Ammon's horn (tissue), 1 donor: ENCODE measurements around the gene KDM3A.

ENCODE experiments used
- DNase-seq: peaks from one replicate; pipeline ENCODE4 v3.0.0-alpha.2; 2016; ENCODE audit warnings: low spot score

The KDM3A gene

DNA sequence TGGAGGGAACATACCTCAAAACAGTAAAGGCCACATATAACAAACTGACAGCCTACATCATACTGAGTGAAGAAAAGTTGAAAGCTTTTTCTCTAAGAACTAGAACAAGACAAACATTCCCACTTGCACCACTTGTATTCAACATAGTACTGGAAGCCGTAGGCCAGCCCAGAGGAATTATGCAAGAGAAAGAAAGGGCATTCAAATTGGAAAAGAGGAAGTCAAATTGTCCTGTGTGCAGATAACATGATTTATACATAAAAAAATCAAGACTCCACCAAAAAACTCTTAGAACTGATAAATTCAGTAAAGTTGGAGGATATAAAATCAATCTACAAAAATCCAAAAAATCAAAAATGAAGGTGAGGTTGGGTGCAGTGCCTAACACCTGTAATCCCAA is 8.0 kb upstream of the KDM3A start:
- no peak for DNase-seq

DNA sequence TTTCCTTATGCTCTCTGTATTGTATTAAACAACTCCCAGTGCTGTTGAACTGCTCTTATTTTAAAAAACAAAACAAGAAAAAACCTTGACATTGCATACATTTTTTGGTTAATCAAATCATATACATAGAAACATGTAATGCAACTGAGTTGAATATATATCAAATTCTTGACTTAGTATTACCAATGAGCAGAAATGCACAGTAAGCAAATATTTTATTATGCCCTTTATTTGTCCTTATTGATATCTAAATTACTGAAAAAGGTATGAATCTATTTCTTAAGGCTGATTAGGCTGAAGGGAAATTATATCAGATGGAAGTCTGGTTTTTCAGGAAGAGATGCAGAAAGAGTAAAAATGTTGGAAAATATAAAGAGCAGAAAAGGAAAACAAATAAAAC is 6.9 kb upstream of the KDM3A start:
- no peak for DNase-seq

DNA sequence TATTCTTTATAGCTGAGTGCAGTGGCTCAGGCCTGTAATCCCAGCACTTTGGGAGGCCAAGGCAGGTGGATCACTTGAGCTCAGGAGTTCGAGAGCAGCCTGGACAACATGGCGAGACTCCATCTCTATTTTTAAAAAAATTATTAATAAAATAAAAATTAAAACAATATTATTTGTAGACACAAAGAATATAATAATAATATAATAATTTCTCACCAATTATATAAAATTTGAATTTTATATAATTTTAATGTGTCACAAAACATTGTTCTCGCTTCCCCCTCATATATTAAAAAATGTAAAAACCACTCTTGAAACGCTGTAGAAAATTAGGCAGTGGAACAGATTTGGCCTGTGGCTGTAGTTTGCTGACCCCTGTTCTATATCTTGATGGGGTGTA is 5.6 kb upstream of the KDM3A start:
- DNase-seq, result no peak

GRCh38 chr2:86436328-86436727 is 4.8 kb upstream of the KDM3A start:
- DNase-seq, result no peak

- DNase-seq, result no peak
Observed at GRCh38 chr2:86439879-86440630, 1.1 kb upstream of the KDM3A start.

- no peak for DNase-seq
Observed at GRCh38 chr2:86441392-86441881, 266 bp downstream of the KDM3A start.

GRCh38 chr2:86441882-86442641 is 891 bp downstream of the KDM3A start:
- DNase-seq, result peak; percentile 63

DNA sequence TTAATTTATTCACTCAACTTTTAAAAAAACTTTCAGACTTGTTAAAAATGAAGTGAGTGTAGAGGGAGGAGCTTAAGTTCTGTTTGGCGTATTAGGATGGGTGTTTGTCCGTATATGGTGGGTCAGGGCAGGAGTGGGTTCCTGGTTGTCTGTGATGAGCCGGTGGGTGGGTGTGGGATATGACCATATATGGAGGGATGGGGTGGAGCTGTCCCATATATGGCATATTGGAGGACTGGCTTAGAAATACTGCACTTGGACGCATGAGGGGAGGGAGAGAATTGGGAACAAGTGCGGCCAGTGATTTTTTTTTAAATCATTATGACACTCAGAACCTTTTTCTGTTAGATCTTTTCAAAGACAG is 1.5 kb downstream of the KDM3A start:
- peak; percentile 95 for DNase-seq

- peak; percentile 7 for DNase-seq
Observed at GRCh38 chr2:86443631-86444350, 2.6 kb downstream of the KDM3A start.

DNA sequence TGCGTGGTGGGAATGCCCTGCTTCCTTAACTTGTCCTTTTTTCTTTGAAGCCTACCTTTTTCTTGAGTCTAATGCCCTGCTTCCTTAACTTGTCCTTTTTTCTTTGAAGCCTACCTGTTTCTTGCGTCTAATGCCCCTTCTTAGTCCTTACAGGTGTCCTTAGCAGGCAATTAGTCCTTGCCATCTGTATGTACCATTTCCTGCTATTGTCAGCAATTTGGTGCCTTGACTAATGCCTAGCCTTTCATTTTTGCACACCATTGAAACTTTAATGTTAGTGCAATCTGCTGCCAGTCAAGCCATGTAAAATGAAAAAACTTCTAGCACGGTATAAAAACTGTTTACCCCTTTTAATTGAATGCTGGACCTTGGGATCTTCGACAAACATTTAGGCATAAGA is 4.3 kb downstream of the KDM3A start:
- no peak for DNase-seq

DNA sequence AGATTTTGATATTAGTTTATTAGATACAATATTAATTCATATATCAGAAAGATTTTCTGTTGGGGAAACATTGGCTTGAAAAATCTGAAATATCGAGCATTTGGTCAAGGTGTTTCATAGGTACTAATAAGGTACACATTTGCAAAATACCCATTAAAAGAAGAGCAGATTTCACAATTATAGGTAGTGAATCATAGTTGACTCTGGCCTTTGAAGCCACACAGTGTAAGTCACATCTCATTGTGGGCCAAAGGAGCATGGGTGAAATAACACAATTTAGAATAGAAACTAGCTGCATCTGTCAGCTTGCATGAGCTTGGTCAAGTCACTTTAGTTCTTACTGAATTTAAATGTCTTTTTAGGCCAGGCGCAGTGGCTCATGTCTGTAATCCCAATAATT is 4.9 kb downstream of the KDM3A start:
- DNase-seq, result no peak

DNA sequence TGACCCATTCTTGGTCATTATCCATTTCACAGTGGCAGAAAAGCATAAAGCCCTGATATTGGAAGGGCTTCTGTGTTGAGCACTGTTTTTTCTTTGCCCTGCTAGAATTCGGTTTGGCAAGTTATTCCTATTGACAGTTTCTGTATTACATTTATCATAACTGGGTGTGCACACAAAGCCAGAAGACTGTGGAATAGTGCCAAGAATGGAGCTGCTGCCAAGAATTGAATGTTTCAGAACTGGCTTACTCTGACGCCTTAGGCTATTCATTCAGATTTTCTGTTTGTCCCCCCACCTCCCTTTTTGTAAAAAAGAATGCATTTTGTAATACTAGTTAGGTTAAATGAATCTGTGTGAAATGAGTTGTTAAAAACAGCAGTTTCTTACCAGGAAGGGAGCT is 12.7 kb downstream of the KDM3A start:
- DNase-seq, result peak; percentile 56

GRCh38 chr2:86454238-86454637 is 13.1 kb downstream of the KDM3A start:
- DNase-seq, result no peak

- no peak for DNase-seq
Observed at GRCh38 chr2:86455181-86455580, 14.0 kb downstream of the KDM3A start.

DNA sequence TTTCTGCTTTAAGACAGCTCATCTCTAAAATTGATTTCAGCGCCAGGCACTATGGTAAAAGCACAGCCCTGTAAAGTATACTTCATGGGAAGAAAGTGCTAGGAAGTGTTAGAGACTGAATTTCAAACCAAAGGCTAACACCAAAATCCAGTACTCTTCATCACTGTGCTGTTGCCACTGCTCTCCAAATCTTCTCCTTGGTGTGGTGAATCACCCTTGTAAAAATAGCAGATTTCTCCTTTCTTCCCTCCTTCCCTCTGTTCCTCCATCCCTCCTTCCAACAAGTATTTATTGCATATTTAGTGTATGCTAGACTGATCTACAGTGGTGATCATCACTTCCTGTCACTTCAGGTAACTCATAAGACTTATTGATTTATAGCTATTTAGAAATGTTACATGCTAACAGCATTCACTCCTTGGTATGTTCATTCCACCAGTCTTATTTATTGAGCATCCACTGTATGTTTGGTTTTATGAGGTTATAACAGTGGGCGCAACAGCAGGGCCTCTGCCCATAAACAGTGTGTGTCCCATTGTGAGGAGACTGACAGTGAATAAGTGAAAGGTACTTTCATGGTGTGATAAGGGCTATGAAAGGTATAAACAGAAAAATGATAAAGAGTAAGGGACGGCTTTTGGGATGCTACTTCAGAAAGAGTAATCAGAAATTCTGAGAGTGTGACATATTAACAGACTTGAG is 20.0 kb downstream of the KDM3A start:
- no peak for DNase-seq

DNA sequence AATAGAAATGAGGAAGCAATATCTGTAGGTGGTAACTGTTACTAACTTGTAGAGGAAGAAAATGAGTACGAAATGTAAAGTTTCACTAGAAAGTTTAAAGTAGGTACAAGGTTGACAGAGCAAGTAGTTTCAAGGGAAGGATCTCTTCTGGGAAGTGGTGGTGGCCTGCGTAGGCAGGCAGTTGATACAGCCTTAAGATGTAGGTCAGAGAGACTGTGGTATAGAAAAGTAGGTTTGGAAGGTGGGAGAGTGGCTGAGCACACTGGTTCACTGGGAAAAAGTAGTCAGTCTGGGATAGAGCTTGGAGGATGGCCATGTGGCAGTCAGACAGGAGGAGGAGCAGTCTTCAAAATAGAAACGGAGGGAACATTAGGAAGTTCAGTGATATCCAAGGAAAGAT is 23.5 kb downstream of the KDM3A start:
- peak; percentile 32 for DNase-seq

GRCh38 chr2:86466306-86466705 is 25.1 kb downstream of the KDM3A start:
- no peak for DNase-seq

GRCh38 chr2:86468162-86469033 is 27.2 kb downstream of the KDM3A start:
- no peak for DNase-seq

DNA sequence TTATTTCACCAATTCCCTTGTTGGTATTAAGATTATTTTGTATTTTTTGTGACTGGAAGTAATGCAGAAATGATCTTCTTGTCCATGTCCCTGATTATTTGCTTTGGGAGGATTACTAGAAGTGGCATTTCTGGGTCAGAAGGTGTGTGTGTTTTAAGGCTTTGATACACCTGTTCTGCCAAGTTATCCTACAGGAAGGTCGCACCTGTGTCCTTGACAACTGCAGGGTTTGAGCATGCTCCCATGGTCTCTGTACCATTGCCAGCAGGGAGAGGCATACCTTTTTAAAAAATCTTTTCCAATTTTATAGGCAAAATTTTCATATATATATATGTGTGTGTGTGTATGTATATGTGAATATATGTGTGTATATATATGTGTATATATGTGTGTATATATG is 29.7 kb downstream of the KDM3A start:
- no peak for DNase-seq

DNA sequence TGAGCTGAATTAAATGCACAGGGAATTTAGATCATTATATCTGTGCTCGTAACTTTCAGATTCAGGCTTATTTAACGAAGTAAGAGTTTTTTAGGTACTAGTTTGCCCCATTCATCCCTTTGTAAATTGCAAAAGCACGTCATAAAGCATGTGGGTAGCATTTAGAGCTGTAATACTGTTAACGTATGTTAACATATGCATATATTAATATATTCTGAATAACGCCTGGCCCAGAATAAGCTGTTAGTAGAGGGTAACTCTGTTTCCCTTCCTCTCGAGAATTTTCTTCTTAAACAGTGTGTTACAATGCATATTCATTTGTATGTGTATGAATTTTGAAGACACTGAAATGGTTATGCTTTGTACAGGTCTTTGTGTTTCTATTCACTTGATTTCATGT is 30.5 kb downstream of the KDM3A start:
- DNase-seq, result no peak

- DNase-seq, result no peak
Observed at GRCh38 chr2:86476092-86476491, 34.9 kb downstream of the KDM3A start.
